Calu3 (cell line): ENCODE measurements around the gene ACSL6. TPM values are rescaled to one million over a fixed set of nuclear protein-coding genes. Genes with fewer than 3 reads are reported as not detected.

ENCODE experiments used
- BruUV-seq: library from RNA; stranded (reverse); fragments of 400-500 nt; replicated peaks from 2 replicates; lab custom pipeline; 2021; lab: Mats Ljungman, UMichigan
- CTCF ChIA-PET: fragments of 300-600 bp; sonication (Branson Sonifier 250); formaldehyde crosslinking; loops from one replicate; lab custom pipeline; 2022; ENCODE audit warnings: antibody characterized with exemption; lab: Charles Lee
- DNase-seq: peaks from one replicate; pipeline ENCODE4 v3.0.0; 2022
- H3K27ac Mint-ChIP-seq: one replicate; pipeline ENCODE4 v1.8.0; 2022; ENCODE audit warnings: mixed read lengths; ENCODE audit not compliant: unreplicated experiment
- H3K27me3 Mint-ChIP-seq: one replicate; pipeline ENCODE4 v1.8.0; 2022; ENCODE audit warnings: mixed read lengths; ENCODE audit not compliant: unreplicated experiment
- H3K36me3 Mint-ChIP-seq: one replicate; pipeline ENCODE4 v1.8.0; 2022; ENCODE audit warnings: mild to moderate bottlenecking, moderate library complexity, mixed read lengths; ENCODE audit not compliant: insufficient read depth, unreplicated experiment
- H3K4me1 Mint-ChIP-seq: one replicate; pipeline ENCODE4 v1.8.0; 2022; ENCODE audit warnings: mild to moderate bottlenecking, low read depth, mixed read lengths; ENCODE audit not compliant: unreplicated experiment
- H3K4me3 Mint-ChIP-seq: one replicate; pipeline ENCODE4 v1.8.0; 2022; ENCODE audit warnings: mild to moderate bottlenecking, low read depth, moderate library complexity, mixed read lengths; ENCODE audit not compliant: unreplicated experiment
- H3K9me3 Mint-ChIP-seq: one replicate; pipeline ENCODE4 v1.8.0; 2022; ENCODE audit warnings: low read depth, mixed read lengths; ENCODE audit not compliant: unreplicated experiment
- intact Hi-C: fragments of 100-400 bp; cut with micrococcal nuclease; formaldehyde crosslinking; loops from one replicate; pipeline ENCODE4 v1.10.0; 2022; ENCODE audit not compliant: unreplicated experiment
- total RNA-seq: library from RNA; stranded (reverse); gene quantifications from 2 replicates; pipeline ENCODE4 v1.2.3, GENCODE V29; 2022
- TF ChIP-seq, protein P1 (sequence below): fragments of 200-600 bp; IDR thresholded peaks from one replicate; pipeline ENCODE4 v1.8.0; 2022; ENCODE audit warnings: antibody characterized with exemption; ENCODE audit not compliant: unreplicated experiment

ACSL6 gene
- total RNA-seq, 1 experiment from 2014 or later: 0.24 TPM

DNA sequence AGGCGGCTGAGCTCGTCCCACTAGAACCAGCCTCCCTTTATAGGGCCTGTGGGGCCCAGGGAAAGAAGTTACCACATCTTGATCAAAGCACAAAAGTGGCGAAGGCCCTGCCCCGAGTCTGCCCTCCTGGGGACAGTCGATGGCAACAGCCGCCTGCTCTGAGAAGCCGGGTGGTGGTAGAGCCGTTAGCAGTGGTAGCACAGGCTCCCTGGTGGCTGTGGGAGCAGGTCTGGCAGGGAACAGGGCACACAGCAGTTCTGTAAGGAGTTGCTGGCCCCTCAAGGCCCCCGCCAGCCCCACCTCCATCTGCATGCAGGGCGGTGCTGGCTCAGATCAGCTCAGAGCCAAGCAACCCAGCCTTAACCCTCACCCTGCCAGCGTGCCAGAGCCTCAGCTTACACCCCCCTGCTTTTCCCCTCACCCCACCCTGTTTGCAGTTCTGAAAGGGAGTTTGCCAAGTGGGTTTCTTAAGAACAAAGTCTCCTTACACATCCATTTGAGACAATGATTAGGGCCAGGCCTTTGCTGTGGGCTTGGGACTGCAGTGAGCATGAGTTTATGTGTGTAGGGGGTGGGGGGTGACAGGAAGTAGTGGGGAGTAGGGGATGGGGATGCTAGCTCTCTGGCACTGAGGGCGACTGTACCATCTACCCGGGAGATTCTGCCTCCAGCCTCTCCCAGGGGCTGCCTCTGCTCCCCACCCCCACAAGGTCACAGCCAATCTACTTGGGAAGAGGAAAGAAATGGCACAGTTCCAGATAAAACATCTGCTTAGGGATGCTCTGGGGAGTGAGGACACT lies 11.8 kb downstream of the ACSL6 start:
- Mint-ChIP-seq H3K27me3 (no peaks in the 10 kb centered on the region), H3K9me3 (no peaks in the 10 kb centered on the region), H3K36me3 (no peaks in the 10 kb centered on the region), H3K4me1 (peaks cover 44% of the 10 kb centered on the region), H3K4me3 (no peak overlapping the region), H3K27ac (no peak overlapping the region)
- CTCF ChIA-PET: interaction anchor here (1.3 kb wide), 1 partner anchor 8 kb away, joined by 6 read pairs; no protein-coding TSS in a partner anchor
- no peak for DNase-seq
- BruUV-seq: no TSS peak
- intact Hi-C loops: no loop called here
- TF ChIP-seq, protein P1, sequence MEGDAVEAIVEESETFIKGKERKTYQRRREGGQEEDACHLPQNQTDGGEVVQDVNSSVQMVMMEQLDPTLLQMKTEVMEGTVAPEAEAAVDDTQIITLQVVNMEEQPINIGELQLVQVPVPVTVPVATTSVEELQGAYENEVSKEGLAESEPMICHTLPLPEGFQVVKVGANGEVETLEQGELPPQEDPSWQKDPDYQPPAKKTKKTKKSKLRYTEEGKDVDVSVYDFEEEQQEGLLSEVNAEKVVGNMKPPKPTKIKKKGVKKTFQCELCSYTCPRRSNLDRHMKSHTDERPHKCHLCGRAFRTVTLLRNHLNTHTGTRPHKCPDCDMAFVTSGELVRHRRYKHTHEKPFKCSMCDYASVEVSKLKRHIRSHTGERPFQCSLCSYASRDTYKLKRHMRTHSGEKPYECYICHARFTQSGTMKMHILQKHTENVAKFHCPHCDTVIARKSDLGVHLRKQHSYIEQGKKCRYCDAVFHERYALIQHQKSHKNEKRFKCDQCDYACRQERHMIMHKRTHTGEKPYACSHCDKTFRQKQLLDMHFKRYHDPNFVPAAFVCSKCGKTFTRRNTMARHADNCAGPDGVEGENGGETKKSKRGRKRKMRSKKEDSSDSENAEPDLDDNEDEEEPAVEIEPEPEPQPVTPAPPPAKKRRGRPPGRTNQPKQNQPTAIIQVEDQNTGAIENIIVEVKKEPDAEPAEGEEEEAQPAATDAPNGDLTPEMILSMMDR: no peak

- CTCF ChIA-PET: interaction anchor here (1.3 kb wide), 1 partner anchor 9 kb away, joined by 6 read pairs; no protein-coding TSS in a partner anchor
- peaks cover under 1% of the 10 kb centered on the region for H3K27me3 Mint-ChIP-seq
Measured at GRCh38 chr5:131999041-131999440, 12.4 kb downstream of the ACSL6 start.

GRCh38 chr5:131998431-131999040 lies 12.9 kb downstream of the ACSL6 start:
- H3K27ac Mint-ChIP-seq: no peak overlapping the region
- peaks cover 44% of the 10 kb centered on the region for H3K4me1 Mint-ChIP-seq
- no TSS peak for BruUV-seq
- no peak overlapping the region for H3K4me3 Mint-ChIP-seq
- TF ChIP-seq, protein P1: no peak
- H3K9me3 Mint-ChIP-seq: no peaks in the 10 kb centered on the region
- intact Hi-C loops: no loop called here
- no peak for DNase-seq
- CTCF ChIA-PET: interaction anchor here (1.3 kb wide), 1 partner anchor 9 kb away, joined by 6 read pairs; no protein-coding TSS in a partner anchor
- H3K36me3 Mint-ChIP-seq: no peaks in the 10 kb centered on the region
- H3K27me3 Mint-ChIP-seq: peaks cover 5% of the 10 kb centered on the region

More at GRCh38 chr5:131999041-131999440, 12.4 kb downstream of the ACSL6 start:
- Mint-ChIP-seq H3K36me3 (no peaks in the 10 kb centered on the region), H3K4me3 (no peak overlapping the region), H3K27ac (no peak overlapping the region), H3K9me3 (no peaks in the 10 kb centered on the region), H3K4me1 (peaks cover 44% of the 10 kb centered on the region)
- no peak for DNase-seq
- TF ChIP-seq, protein P1: no peak
- intact Hi-C loops: no loop called here
- BruUV-seq: no TSS peak

- DNase-seq: no peak
- Mint-ChIP-seq H3K27me3 (peaks cover 13% of the 10 kb centered on the region), H3K27ac (no peak overlapping the region), H3K36me3 (no peaks in the 10 kb centered on the region), H3K9me3 (no peaks in the 10 kb centered on the region), H3K4me3 (no peak overlapping the region), H3K4me1 (peaks cover 42% of the 10 kb centered on the region)
- intact Hi-C loops: no loop called here
- no TSS peak for BruUV-seq
- TF ChIP-seq, protein P1: no peak
- CTCF ChIA-PET: no interaction called here
Measured at GRCh38 chr5:131997727-131998117, 13.7 kb downstream of the ACSL6 start.
